K562 (cell line): ENCODE data around the gene SLC30A1. TPM values are rescaled to one million over a fixed set of nuclear protein-coding genes. Genes with fewer than 3 reads are reported as not detected.

Source experiments
- E4F1 ChIP-seq: fragments of 250-450 bp; sonication (Bioruptor Pico); IDR thresholded peaks from 2 replicates; pipeline ENCODE4 v1.5.0; 2021; ENCODE audit warnings: mild to moderate bottlenecking, borderline replicate concordance
- HES1 ChIP-seq: fragments of 450-650 bp; IDR thresholded peaks from 2 replicates; pipeline ENCODE4 v1.6.1; 2016; ENCODE audit warnings: low read depth, mild to moderate bottlenecking, moderate library complexity
- KDM1A ChIP-seq, 2 experiments: fragments of 450-650 bp; IDR thresholded peaks; 2 replicates each; pipeline ENCODE4 v1.6.1; 2016; ENCODE audit warnings: mild to moderate bottlenecking in 2 of 2
- LCOR ChIP-seq: sonication (generic); formaldehyde crosslinking; IDR thresholded peaks from 2 replicates; pipeline ENCODE4 v1.8.0; 2022; ENCODE audit warnings: mild to moderate bottlenecking, missing genetic modification reagents
- MAFG ChIP-seq: fragments of 450-650 bp; conservative IDR thresholded peaks from 2 replicates; pipeline ENCODE4 v1.6.1; 2016; ENCODE audit warnings: missing genetic modification characterization, missing compliant biosample characterization
- NR3C1 ChIP-seq: sonication (generic); formaldehyde crosslinking; IDR thresholded peaks from 2 replicates; pipeline ENCODE4 v1.8.1; 2022; ENCODE audit warnings: missing genetic modification reagents
- PBX2 ChIP-seq, 2 experiments: IDR thresholded peaks in 1 of 2; conservative IDR thresholded peaks in 1 of 2; 2 replicates each; pipeline ENCODE4 v1.6.1; 2016; ENCODE audit warnings: low read depth in 2 of 2, mild to moderate bottlenecking in 1 of 2, missing compliant biosample characterization in 1 of 2, missing genetic modification characterization in 1 of 2, moderate library complexity in 1 of 2
- PCBP2 ChIP-seq: fragments of 200-400 bp; formaldehyde crosslinking; IDR thresholded peaks from 2 replicates; pipeline ENCODE4 v1.6.1; 2018; ENCODE audit warnings: low read length, low read depth, mild to moderate bottlenecking, moderate library complexity; ENCODE audit not compliant: poor library complexity, severe bottlenecking
- SFPQ ChIP-seq: fragments of 200-400 bp; formaldehyde crosslinking; IDR thresholded peaks from 2 replicates; pipeline ENCODE4 v1.6.1; 2017; ENCODE audit warnings: mild to moderate bottlenecking, low read depth, low read length, moderate library complexity
- SIN3A ChIP-seq, 2 experiments: fragments of 150-350 bp in 1 of 2; IDR thresholded peaks; 2 replicates each; pipeline ENCODE4 v1.6.1; 2011 to 2016; ENCODE audit warnings: borderline replicate concordance in 2 of 2, low read depth in 2 of 2, low read length in 2 of 2, mild to moderate bottlenecking in 2 of 2, moderate library complexity in 2 of 2; ENCODE audit not compliant: control insufficient read depth in 1 of 2
- SRSF9 ChIP-seq: fragments of 200-400 bp; formaldehyde crosslinking; IDR thresholded peaks from 2 replicates; pipeline ENCODE4 v1.6.1; 2017; ENCODE audit warnings: low read depth, low read length, borderline replicate concordance
- TSC22D4 ChIP-seq: fragments of 450-650 bp; IDR thresholded peaks from 2 replicates; pipeline ENCODE4 v1.6.1; 2016; ENCODE audit warnings: missing genetic modification characterization, missing biosample characterization, control low read depth
- TSHZ1 ChIP-seq: fragments of 250-450 bp; sonication (Bioruptor Pico); IDR thresholded peaks from 2 replicates; pipeline ENCODE4 v1.4.0; 2020; ENCODE audit warnings: mild to moderate bottlenecking, moderate library complexity
- polyA plus RNA-seq, 8 experiments: library from polyadenylated mRNA; depleted of rRNA in 4 of 8; stranded (reverse) in 5 of 8; unstranded in 3 of 8; fragments of >200 nt; fragmentation: Nextera tagmentation in 2 of 8; fragmentation: Illumina TruSeq in 1 of 8; extraction: Ambion mirVana in 2 of 8; extraction: Trizol in 1 of 8; gene quantifications; 2 replicates each; pipeline versions ENCODE4 v1.2.1 to v1.2.3, GENCODE V29; 2011 to 2014; ENCODE audit warnings: inconsistent platforms in 1 of 8, missing spikeins in 1 of 8
- total RNA-seq, 7 experiments: library from RNA; depleted of rRNA in 6 of 7; stranded (reverse); fragments of >200 nt in 6 of 7; fragmentation: Illumina TruSeq in 2 of 7; extraction: Trizol in 2 of 7; gene quantifications; 2 replicates each; pipeline versions ENCODE4 v1.2.1 to v1.2.3, GENCODE V29; 2011 to 2021; ENCODE audit warnings: low replicate concordance in 1 of 7

Gene SLC30A1
- total and polyA plus RNA-seq, 9 of the 15 experiments (the other 6 are each of a cell fraction or from before 2014, with no cell fraction given), result 4.1 to 14.4 (median 6.6) TPM

- TF ChIP-seq PBX2 (CRISPR knock-in tag; IDR thresholded peaks at IDR 0.05; ENCODE audit: low read depth), result no peak
- TF ChIP-seq PBX2 (tag; conservative IDR thresholded peaks at IDR 0.05; ENCODE audit: low read depth), result no peak
- TF ChIP-seq LCOR (CRISPR knock-in tag), result peak; percentile 93
- no peak for TF ChIP-seq SRSF9
- no peak for TF ChIP-seq E4F1 (CRISPR knock-in tag)
- no peak for TF ChIP-seq PCBP2
- TF ChIP-seq TSC22D4, result no peak
- TF ChIP-seq HES1, result no peak
- no peak for TF ChIP-seq TSHZ1 (CRISPR knock-in tag)
- TF ChIP-seq KDM1A (IDR thresholded peaks at IDR 0.05), result no peak; a peak in 2 of 4 replicates
- TF ChIP-seq NR3C1 (CRISPR knock-in tag), result no peak
- peak; percentile 67; a peak in 3 of 4 replicates for TF ChIP-seq SIN3A (IDR thresholded peaks at IDR 0.05; ENCODE audit: borderline replicate concordance in 2 of 2, control insufficient read depth in 1 of 2, low read depth in 2 of 2, low read length in 2 of 2)
- no peak for TF ChIP-seq MAFG
- TF ChIP-seq SFPQ, result no peak
Observed at GRCh38 chr1:211577819-211578639, 932 bp downstream of the SLC30A1 start (continued).
